GM12878 (cell line): ENCODE data around the gene MKRN1. TPM values are rescaled to one million over a fixed set of nuclear protein-coding genes. Genes with fewer than 3 reads are reported as not detected.
"Not testable (repeated sequence)": the region's sequence is repeated elsewhere in the genome, so short reads cannot be mapped to it uniquely, and the experiment has no call there.

Experiments
- ATAC-seq: fragments of 200-7000 bp; cut with Tn5 transposase; 3 replicates; pipeline ENCODE4 v1.9.1; 2020; ENCODE audit warnings: mild to moderate bottlenecking, moderate library complexity
- BruUV-seq: library from RNA; stranded (reverse); fragments of 400-500 nt; replicated peaks from 2 replicates; lab custom pipeline; 2021; lab: Mats Ljungman, UMichigan
- CTCF ChIA-PET: fragments of 300-600 bp; sonication (Branson Sonifier 250); formaldehyde crosslinking; extraction: SDS; loops from one replicate; lab custom pipeline; 2021; ENCODE audit warnings: inconsistent platforms; lab: Yijun Ruan, JAX
- POLR2A ChIA-PET: fragments of 350-600 bp; formaldehyde crosslinking; extraction: SDS; loops from one replicate; lab custom pipeline; 2021; ENCODE audit warnings: inconsistent platforms; lab: Charles Lee
- RAD21 ChIA-PET: fragments of 300-600 bp; sonication (Branson Sonifier 250); formaldehyde crosslinking; loops from one replicate; lab custom pipeline; 2023; ENCODE audit warnings: antibody characterized with exemption; ENCODE audit not compliant: unreplicated experiment; lab: Charles Lee
- SMC1A ChIA-PET: fragments of 300-600 bp; sonication (Branson Sonifier 250); formaldehyde crosslinking; loops from one replicate; lab custom pipeline; 2023; ENCODE audit not compliant: unreplicated experiment, uncharacterized antibody; lab: Charles Lee
- DNase-seq: peaks from one replicate; pipeline ENCODE4 v3.0.0-alpha.2; 2011; ENCODE audit warnings: low read depth, low spot score
- FAIRE-seq: peaks from 3 replicates; lab custom pipeline; 2011; peaks lifted over from hg19 to GRCh38; lab: Jason Lieb, UNC
- H2AFZ ChIP-seq: 2 replicates; pipeline ENCODE4 v1.6.0; 2011; ENCODE audit warnings: low read depth, low read length, control low read depth; ENCODE audit not compliant: control insufficient read depth
- H3K27ac ChIP-seq: 2 replicates; pipeline ENCODE4 v1.5.1; 2011; ENCODE audit warnings: control low read depth; ENCODE audit not compliant: control insufficient read depth, insufficient read depth
- H3K27me3 ChIP-seq, 2 experiments: replicated peaks in 1 of 2; 2 replicates each; pipeline versions ENCODE4 v1.6.0 to v1.6.1; 2011; ENCODE audit warnings: low read length in 1 of 2; ENCODE audit not compliant: control insufficient read depth in 2 of 2, insufficient read depth in 2 of 2
- H3K36me3 ChIP-seq, 2 experiments: 2 replicates each; pipeline ENCODE4 v1.5.1; 2011; ENCODE audit warnings: low read length in 1 of 2; ENCODE audit not compliant: control insufficient read depth in 2 of 2, insufficient read depth in 2 of 2
- H3K4me1 ChIP-seq: 2 replicates; pipeline ENCODE4 v1.6.1; 2011; ENCODE audit warnings: mild to moderate bottlenecking, low read length, moderate library complexity, mixed read lengths; ENCODE audit not compliant: control insufficient read depth, insufficient read depth
- H3K4me2 ChIP-seq: 2 replicates; pipeline ENCODE4 v1.6.0; 2011; ENCODE audit warnings: control low read depth; ENCODE audit not compliant: control insufficient read depth, insufficient read depth
- H3K4me3 ChIP-seq: fragments of 200-600 bp; sonication (generic); 2 replicates; pipeline ENCODE4 v1.5.1; 2016
- H3K79me2 ChIP-seq: 2 replicates; pipeline ENCODE4 v1.6.0; 2011; ENCODE audit warnings: low read length; ENCODE audit not compliant: control insufficient read depth, insufficient read depth
- H3K9ac ChIP-seq: 2 replicates; pipeline ENCODE4 v1.8.0; 2011; ENCODE audit warnings: low read length, control low read depth, mixed read lengths; ENCODE audit not compliant: control insufficient read depth, insufficient read depth
- H3K9me3 ChIP-seq: replicated peaks from 3 replicates; pipeline ENCODE4 v1.5.1; 2011; ENCODE audit warnings: mild to moderate bottlenecking, low read length; ENCODE audit not compliant: control insufficient read depth, insufficient read depth
- H4K20me1 ChIP-seq: 2 replicates; pipeline ENCODE4 v1.6.0; 2011; ENCODE audit not compliant: control insufficient read depth, insufficient read depth
- CBX3 ChIP-seq: fragments of 200-600 bp; sonication (generic); IDR thresholded peaks from 2 replicates; pipeline ENCODE4 v1.6.1; 2016; ENCODE audit warnings: low read depth, borderline replicate concordance
- NR2C1 ChIP-seq: fragments of 450-650 bp; IDR thresholded peaks from 2 replicates; pipeline ENCODE4 v1.6.1; 2017; ENCODE audit warnings: antibody characterized with exemption, mild to moderate bottlenecking, moderate library complexity
- POLR2A ChIP-seq: IDR thresholded peaks from 2 replicates; pipeline ENCODE4 v1.6.1; 2011; ENCODE audit warnings: low read depth, mild to moderate bottlenecking, low read length
- WGBS: methylation state at CpG from one replicate; pipeline ENCODE4 v1.1.6; 2016; ENCODE audit warnings: low lambda C conversion rate; ENCODE audit not compliant: insufficient replicate concordance, insufficient coverage; ENCODE audit errors: missing lambda C conversion rate; 5-methylcytosine and 5-hydroxymethylcytosine counted together
- in situ Hi-C: fragments of 300-500 bp; cut with MboI; formaldehyde crosslinking; loops from 9 replicates; pipeline ENCODE4 v1.14.3; 2018; ENCODE audit warnings: mixed read lengths
- intact Hi-C: fragments of 100-400 bp; cut with micrococcal nuclease; formaldehyde crosslinking; loops from one replicate; pipeline ENCODE4 v1.14.2; 2022; ENCODE audit not compliant: unreplicated experiment
- polyA plus RNA-seq, 11 experiments: library from polyadenylated mRNA; depleted of rRNA in 4 of 11; unstranded in 6 of 11; stranded (reverse) in 5 of 11; fragments of >200 nt; fragmentation: Nextera tagmentation in 4 of 11; fragmentation: Illumina TruSeq in 1 of 11; extraction: Ambion mirVana in 4 of 11; extraction: Trizol in 1 of 11; gene quantifications; 1 replicate in 1 of 11; 2 replicates in 10 of 11; pipeline versions ENCODE4 v1.2.1 to v1.2.3, GENCODE V29; 2011 to 2016; ENCODE audit warnings: inconsistent platforms in 2 of 11, missing spikeins in 2 of 11, low read depth in 1 of 11
- total RNA-seq, 4 experiments: library from RNA; depleted of rRNA in 3 of 4; stranded (reverse); fragments of >200 nt in 3 of 4; fragmentation: Illumina TruSeq in 1 of 4; extraction: Trizol in 1 of 4; gene quantifications; 2 replicates each; pipeline versions ENCODE4 v1.2.1 to v1.2.3, GENCODE V29; 2013 to 2021

The MKRN1 gene
- total and polyA plus RNA-seq, 10 of the 15 experiments (the other 5 are each of a cell fraction or from before 2014, with no cell fraction given), result 19.1 to 61.3 (median 50.6) TPM

- Histone ChIP-seq H3K27me3 (no peaks in the 10 kb centered on the region), H3K79me2 (no peaks in the 10 kb centered on the region), H3K9me3 (no peaks in the 10 kb centered on the region), H3K27ac (no peak overlapping the region), H3K4me3 (no peak overlapping the region), H3K36me3 (no peaks in the 10 kb centered on the region), H3K4me2 (no peak overlapping the region), H3K4me1 (no peaks in the 10 kb centered on the region), H2AFZ (no peak overlapping the region), H3K9ac (no peak overlapping the region), H4K20me1 (no peaks in the 10 kb centered on the region)
- intact Hi-C loops (no loop called here), in situ Hi-C loops (loop anchor here (10.0 kb wide), 1 partner anchor 495 kb away; no protein-coding TSS in a partner anchor)
- 18% methylated on average over 4 of the region's 5 CpGs for WGBS
- ChIA-PET SMC1A (no interaction called here), POLR2A (no interaction called here), RAD21 (no interaction called here), CTCF (no interaction called here)
- ATAC-seq, result no peak
- no TSS peak for BruUV-seq
- DNase-seq, result no peak
- no peak for FAIRE-seq
- TF ChIP-seq POLR2A (no peak), NR2C1 (no peak), CBX3 (no peak)
Measured at GRCh38 chr7:140509789-140510188, 30.5 kb upstream of the MKRN1 start.

GRCh38 chr7:140507556-140507955 lies 28.3 kb upstream of the MKRN1 start:
- RAD21 ChIA-PET, result interaction anchor here (0.6 kb wide), 1 partner anchor 347 kb away, joined by 3 read pairs; no protein-coding TSS in a partner anchor
- H3K9ac ChIP-seq, H3K27ac ChIP-seq, H2AFZ ChIP-seq, H3K79me2 ChIP-seq, H3K4me3 ChIP-seq, BruUV-seq, H3K27me3 ChIP-seq, intact Hi-C loops, H4K20me1 ChIP-seq, FAIRE-seq, H3K9me3 ChIP-seq, ATAC-seq, H3K36me3 ChIP-seq, H3K4me1 ChIP-seq, SMC1A ChIA-PET, DNase-seq, H3K4me2 ChIP-seq, in situ Hi-C loops: not testable (repeated sequence)
- POLR2A ChIA-PET, result interaction anchor here (0.7 kb wide), 1 partner anchor 448 kb away, joined by 5 read pairs; no protein-coding TSS in a partner anchor
- WGBS, result 60% methylated on average over 6 of the region's 6 CpGs
- CTCF ChIA-PET, result interaction anchor here (1.0 kb wide), 1 partner anchor 88 kb away, joined by 3 read pairs; no protein-coding TSS in a partner anchor
